ENCODE data around the gene TRIM41.

Gene TRIM41

GRCh38 chr5:181194489-181195248, 28.4 kb upstream of the TRIM41 start:
- no peak for TF ChIP-seq POLR2AphosphoS5 (IDR thresholded peaks at IDR 0.05; ENCODE audit: low read depth, low read length)
- TF ChIP-seq TAF1 (IDR thresholded peaks at IDR 0.05; ENCODE audit: borderline replicate concordance, insufficient read depth, low read length) = no peak
- no peak for TF ChIP-seq FOXP2 (optimal IDR thresholded peaks at IDR 0.05; ENCODE audit: borderline replicate concordance, extremely low read depth, extremely low read length, insufficient read depth)
- TF ChIP-seq REST (IDR thresholded peaks at IDR 0.05; ENCODE audit: insufficient read depth in 1 of 2, low read depth in 2 of 2, low read length in 2 of 2) = no peak
- TF ChIP-seq SIN3A (IDR thresholded peaks at IDR 0.05; ENCODE audit: borderline replicate concordance, insufficient read depth, low read length) = no peak

- TF ChIP-seq REST (IDR thresholded peaks at IDR 0.05; ENCODE audit: insufficient read depth in 1 of 2, low read depth in 2 of 2, low read length in 2 of 2) (no peak), FOXP2 (optimal IDR thresholded peaks at IDR 0.05; ENCODE audit: borderline replicate concordance, extremely low read depth, extremely low read length, insufficient read depth) (no peak), SIN3A (IDR thresholded peaks at IDR 0.05; ENCODE audit: borderline replicate concordance, insufficient read depth, low read length) (no peak), POLR2AphosphoS5 (IDR thresholded peaks at IDR 0.05; ENCODE audit: low read depth, low read length) (no peak)
Observed at GRCh38 chr5:181195249-181195761, 27.8 kb upstream of the TRIM41 start.

GRCh38 chr5:181197326-181197951, 25.6 kb upstream of the TRIM41 start:
- TF ChIP-seq POLR2AphosphoS5 (IDR thresholded peaks at IDR 0.05; ENCODE audit: low read depth, low read length) (no peak), REST (IDR thresholded peaks at IDR 0.05; ENCODE audit: insufficient read depth in 1 of 2, low read depth in 2 of 2, low read length in 2 of 2) (no peak), SIN3A (IDR thresholded peaks at IDR 0.05; ENCODE audit: borderline replicate concordance, insufficient read depth, low read length) (no peak), FOXP2 (optimal IDR thresholded peaks at IDR 0.05; ENCODE audit: borderline replicate concordance, extremely low read depth, extremely low read length, insufficient read depth) (no peak), TAF1 (IDR thresholded peaks at IDR 0.05; ENCODE audit: borderline replicate concordance, insufficient read depth, low read length) (no peak)

- TF ChIP-seq TAF1 (IDR thresholded peaks at IDR 0.05; ENCODE audit: borderline replicate concordance, insufficient read depth, low read length) (no peak), SIN3A (IDR thresholded peaks at IDR 0.05; ENCODE audit: borderline replicate concordance, insufficient read depth, low read length) (no peak)
Observed at GRCh38 chr5:181198106-181198685, 24.9 kb upstream of the TRIM41 start.

- no peak for TF ChIP-seq TAF1 (IDR thresholded peaks at IDR 0.05; ENCODE audit: borderline replicate concordance, insufficient read depth, low read length)
- no peak for TF ChIP-seq REST (IDR thresholded peaks at IDR 0.05; ENCODE audit: insufficient read depth in 1 of 2, low read depth in 2 of 2, low read length in 2 of 2)
- TF ChIP-seq POLR2AphosphoS5 (IDR thresholded peaks at IDR 0.05; ENCODE audit: low read depth, low read length) = no peak
- TF ChIP-seq FOXP2 (optimal IDR thresholded peaks at IDR 0.05; ENCODE audit: borderline replicate concordance, extremely low read depth, extremely low read length, insufficient read depth) = no peak
- TF ChIP-seq SIN3A (IDR thresholded peaks at IDR 0.05; ENCODE audit: borderline replicate concordance, insufficient read depth, low read length) = no peak
Observed at GRCh38 chr5:181198905-181199519, 24.1 kb upstream of the TRIM41 start.
